RWPE1 (cell line): Measurements from ENCODE around the gene RAB43.

Experiments used
- CTCF ChIA-PET: fragments of 350-600 bp; sonication (Branson Sonifier 250); formaldehyde crosslinking; extraction: SDS; loops from one replicate; lab custom pipeline; 2021; lab: Yijun Ruan, JAX
- POLR2A ChIA-PET: fragments of 400-600 bp; formaldehyde crosslinking; extraction: SDS; loops from one replicate; lab custom pipeline; 2020; ENCODE audit warnings: antibody characterized with exemption; ENCODE audit not compliant: low non-redundant PET; lab: Yijun Ruan, JAX
- DNase-seq: peaks from one replicate; pipeline ENCODE4 v3.0.0; 2012; ENCODE audit warnings: low spot score
- H3K27ac ChIP-seq: fragments of 450-650 bp; 2 replicates; pipeline ENCODE4 v1.5.1; 2017
- CTCF ChIP-seq: fragments of 450-650 bp; conservative IDR thresholded peaks from 2 replicates; pipeline ENCODE4 v1.5.1; 2017; ENCODE audit warnings: low read depth, mild to moderate bottlenecking

Gene RAB43

GRCh38 chr3:129061888-129062834 is 59.4 kb downstream of the RAB43 start:
- no peak for DNase-seq
- POLR2A ChIA-PET, result no interaction called here
- H3K27ac ChIP-seq, result no peak overlapping the region
- no peak for TF ChIP-seq CTCF
- CTCF ChIA-PET, result no interaction called here

- no peak for DNase-seq
- TF ChIP-seq CTCF, result no peak
- ChIA-PET CTCF (no interaction called here), POLR2A (no interaction called here)
- no peak overlapping the region for H3K27ac ChIP-seq
Measured at GRCh38 chr3:129061023-129061887, 60.3 kb downstream of the RAB43 start.

GRCh38 chr3:129060276-129061022 is 61.2 kb downstream of the RAB43 start, which contains the start of gene GP9:
TSS of gene GP9 (plus strand) at chr3:129060779. CDS start at chr3:129061740, 961 bp downstream.
- POLR2A ChIA-PET, result no interaction called here

GRCh38 chr3:129059311-129059958 is 62.2 kb downstream of the RAB43 start:
- CTCF ChIA-PET, result interaction anchor here (0.6 kb wide), 1 partner anchor 25 kb away, joined by 3 read pairs; no protein-coding TSS in a partner anchor
- H3K27ac ChIP-seq, result no peak overlapping the region
- DNase-seq, result no peak
- no peak for TF ChIP-seq CTCF
- POLR2A ChIA-PET, result no interaction called here

More at GRCh38 chr3:129060276-129061022, 61.2 kb downstream of the RAB43 start, which contains the start of gene GP9:
- no peak for DNase-seq
- TF ChIP-seq CTCF, result no peak
- no peak within 1 kb of the TSS for H3K27ac ChIP-seq
- CTCF ChIA-PET, result no interaction called here

GRCh38 chr3:129058441-129059200 is 63.0 kb downstream of the RAB43 start:
- ChIA-PET CTCF (no interaction called here), POLR2A (no interaction called here)
- no peak for DNase-seq
- H3K27ac ChIP-seq, result no peak overlapping the region
- no peak for TF ChIP-seq CTCF
